WTC11 (cell line): Measurements from ENCODE around the gene SULF2.

Experiments used
- ATF2 ChIP-seq: sonication (generic); formaldehyde crosslinking; IDR thresholded peaks from 2 replicates; pipeline ENCODE4 v1.8.1; 2022; ENCODE audit warnings: low read depth, missing genetic modification reagents, borderline replicate concordance
- ATF3 ChIP-seq: sonication (generic); formaldehyde crosslinking; conservative IDR thresholded peaks from 2 replicates; pipeline ENCODE4 v1.8.1; 2022; ENCODE audit warnings: mild to moderate bottlenecking, missing genetic modification reagents
- CTCF ChIP-seq: fragments of 200-600 bp; IDR thresholded peaks from 2 replicates; pipeline ENCODE4 v1.8.0; 2022; ENCODE audit warnings: antibody characterized with exemption
- FOXJ3 ChIP-seq: sonication (generic); formaldehyde crosslinking; IDR thresholded peaks from 2 replicates; pipeline ENCODE4 v1.9.0; 2021; ENCODE audit warnings: missing genetic modification reagents, mild to moderate bottlenecking, borderline replicate concordance
- FOXP4 ChIP-seq: sonication (generic); formaldehyde crosslinking; IDR thresholded peaks from 2 replicates; pipeline ENCODE4 v1.8.0; 2022; ENCODE audit warnings: mild to moderate bottlenecking, missing genetic modification reagents
- GRHL2 ChIP-seq: fragments of 250-450 bp; sonication (Bioruptor Pico); IDR thresholded peaks from 2 replicates; pipeline ENCODE4 v1.8.0; 2022; ENCODE audit warnings: mild to moderate bottlenecking, moderate library complexity; ENCODE audit not compliant: insufficient replicate concordance, severe bottlenecking
- HMGXB4 ChIP-seq: sonication (generic); formaldehyde crosslinking; IDR thresholded peaks from 2 replicates; pipeline ENCODE4 v1.8.1; 2023; ENCODE audit warnings: mild to moderate bottlenecking, moderate library complexity, missing genetic modification reagents
- JUN ChIP-seq: sonication (generic); formaldehyde crosslinking; IDR thresholded peaks from 2 replicates; pipeline ENCODE4 v1.8.0; 2023; ENCODE audit warnings: mild to moderate bottlenecking, missing genetic modification reagents
- MAX ChIP-seq: sonication (generic); formaldehyde crosslinking; IDR thresholded peaks from 2 replicates; pipeline ENCODE4 v1.8.0; 2022; ENCODE audit warnings: mild to moderate bottlenecking, missing genetic modification reagents
- TEAD4 ChIP-seq: sonication (generic); formaldehyde crosslinking; IDR thresholded peaks from 2 replicates; pipeline ENCODE4 v1.8.0; 2022; ENCODE audit warnings: mild to moderate bottlenecking, missing genetic modification reagents
- TP53 ChIP-seq: sonication (generic); formaldehyde crosslinking; IDR thresholded peaks from 2 replicates; pipeline ENCODE4 v1.8.1; 2023; ENCODE audit warnings: mild to moderate bottlenecking, missing genetic modification reagents
- ZNF263 ChIP-seq: sonication (generic); formaldehyde crosslinking; IDR thresholded peaks from 2 replicates; pipeline ENCODE4 v1.8.1; 2022; ENCODE audit warnings: low read depth, mild to moderate bottlenecking, moderate library complexity, missing genetic modification reagents

- TF ChIP-seq CTCF: no peak
- no peak for TF ChIP-seq JUN
- no peak for TF ChIP-seq HMGXB4 (CRISPR knock-in tag)
- TF ChIP-seq FOXP4: no peak
- TF ChIP-seq TP53 (CRISPR knock-in tag): no peak
- TF ChIP-seq ZNF263 (CRISPR knock-in tag): no peak
- no peak for TF ChIP-seq GRHL2 (CRISPR knock-in tag)
- TF ChIP-seq ATF3 (CRISPR knock-in tag): no peak
- no peak for TF ChIP-seq MAX (CRISPR knock-in tag)
- no peak for TF ChIP-seq FOXJ3 (CRISPR knock-in tag)
- TF ChIP-seq TEAD4 (CRISPR knock-in tag): no peak
- no peak for TF ChIP-seq ATF2 (CRISPR knock-in tag)
These were observed 36.5 kb downstream of the SULF2 start for GRCh38 chr20:47748823-47749222.
